Keratinocyte (primary cell): ENCODE measurements around the gene EIF2D.

Source experiments
- EZH2 ChIP-seq: IDR thresholded peaks from one replicate; pipeline ENCODE4 v1.6.1; 2012; ENCODE audit warnings: inconsistent platforms, mild to moderate bottlenecking, low read length, moderate library complexity
- TF ChIP-seq, protein P1 (sequence below), 3 experiments: IDR thresholded peaks in 1 of 3; conservative IDR thresholded peaks in 1 of 3; optimal IDR thresholded peaks in 1 of 3; 2 replicates in 2 of 3; 3 replicates in 1 of 3; pipeline versions ENCODE3 to v1.5.1; 2011; ENCODE audit warnings: low read length in 3 of 3, mild to moderate bottlenecking in 3 of 3, moderate library complexity in 2 of 3, control low read depth in 1 of 3, inconsistent platforms in 1 of 3; ENCODE audit not compliant: insufficient read depth in 2 of 3; ENCODE audit errors: extremely low read depth in 1 of 3

DNA sequence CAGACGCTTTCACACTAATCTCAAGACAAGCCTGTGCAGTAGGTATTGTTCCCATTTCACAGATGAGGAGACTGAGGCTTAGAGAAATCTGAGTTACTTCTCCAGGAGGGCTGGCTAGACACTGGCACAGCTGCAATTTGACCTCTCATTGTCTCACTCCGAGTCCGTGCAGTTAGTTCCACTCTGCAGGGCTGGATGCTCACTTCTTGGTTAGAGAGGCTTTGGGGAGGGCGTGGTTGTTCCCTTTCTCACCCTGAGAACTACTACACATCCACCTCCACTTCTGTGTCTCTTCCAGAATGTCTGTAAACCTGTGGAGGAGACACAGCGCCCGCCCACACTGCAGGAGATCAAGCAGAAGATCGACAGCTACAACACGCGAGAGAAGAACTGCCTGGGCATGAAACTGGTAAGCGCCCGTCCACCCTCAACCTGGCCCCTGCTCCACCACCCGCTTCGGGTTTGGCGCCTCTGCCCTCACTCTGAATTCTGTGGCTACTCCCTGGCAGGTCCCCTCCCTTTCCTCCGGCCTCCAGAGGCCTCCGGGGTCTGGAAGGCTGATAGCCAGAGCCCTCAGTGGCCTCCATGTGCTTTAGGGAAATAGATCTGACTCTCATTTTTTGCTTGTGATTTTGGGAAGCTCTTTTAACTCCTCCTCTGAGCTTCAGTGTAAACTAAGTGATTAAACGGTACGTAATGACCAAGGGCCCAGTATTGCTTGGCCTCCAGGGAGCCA lies 29.1 kb downstream of the EIF2D start:
- TF ChIP-seq, protein P1, sequence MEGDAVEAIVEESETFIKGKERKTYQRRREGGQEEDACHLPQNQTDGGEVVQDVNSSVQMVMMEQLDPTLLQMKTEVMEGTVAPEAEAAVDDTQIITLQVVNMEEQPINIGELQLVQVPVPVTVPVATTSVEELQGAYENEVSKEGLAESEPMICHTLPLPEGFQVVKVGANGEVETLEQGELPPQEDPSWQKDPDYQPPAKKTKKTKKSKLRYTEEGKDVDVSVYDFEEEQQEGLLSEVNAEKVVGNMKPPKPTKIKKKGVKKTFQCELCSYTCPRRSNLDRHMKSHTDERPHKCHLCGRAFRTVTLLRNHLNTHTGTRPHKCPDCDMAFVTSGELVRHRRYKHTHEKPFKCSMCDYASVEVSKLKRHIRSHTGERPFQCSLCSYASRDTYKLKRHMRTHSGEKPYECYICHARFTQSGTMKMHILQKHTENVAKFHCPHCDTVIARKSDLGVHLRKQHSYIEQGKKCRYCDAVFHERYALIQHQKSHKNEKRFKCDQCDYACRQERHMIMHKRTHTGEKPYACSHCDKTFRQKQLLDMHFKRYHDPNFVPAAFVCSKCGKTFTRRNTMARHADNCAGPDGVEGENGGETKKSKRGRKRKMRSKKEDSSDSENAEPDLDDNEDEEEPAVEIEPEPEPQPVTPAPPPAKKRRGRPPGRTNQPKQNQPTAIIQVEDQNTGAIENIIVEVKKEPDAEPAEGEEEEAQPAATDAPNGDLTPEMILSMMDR (optimal IDR thresholded peaks at IDR 0.05 in 1 of 3, IDR thresholded peaks at IDR 0.05 in 1 of 3, conservative IDR thresholded peaks at IDR 0.05 in 1 of 3; ENCODE audit: extremely low read depth in 1 of 3, insufficient read depth in 2 of 3, low read length in 3 of 3), result no peak
- TF ChIP-seq EZH2, result no peak
